PC-3 (cell line): ENCODE data around the gene GBP6. TPM values are rescaled to one million over a fixed set of nuclear protein-coding genes. Genes with fewer than 3 reads are reported as not detected.
A peak's percentile ranks its signal among the peaks of the same experiment; 100 is the strongest.
"Not testable (repeated sequence)": the region's sequence is repeated elsewhere in the genome, so short reads cannot be mapped to it uniquely, and the experiment has no call there.

Experiments
- ATAC-seq: fragments of 200-7000 bp; cut with Tn5 transposase; 2 replicates; pipeline ENCODE4 v1.9.1; 2020; ENCODE audit warnings: mild to moderate bottlenecking, moderate library complexity
- BruUV-seq: library from RNA; stranded (reverse); fragments of 400-500 nt; replicated peaks from 2 replicates; lab custom pipeline; 2021; lab: Mats Ljungman, UMichigan
- CTCF ChIA-PET: fragments of 300-600 bp; sonication (Branson Sonifier 250); formaldehyde crosslinking; loops from one replicate; lab custom pipeline; 2022; ENCODE audit warnings: antibody characterized with exemption; lab: Charles Lee
- POLR2A ChIA-PET: fragments of 300-600 bp; sonication (Branson Sonifier 250); formaldehyde crosslinking; loops from one replicate; lab custom pipeline; 2022; ENCODE audit warnings: antibody characterized with exemption; ENCODE audit not compliant: unreplicated experiment; lab: Charles Lee
- DNase-seq: peaks from one replicate; pipeline ENCODE4 v3.0.0-alpha.2; 2015
- H2AFZ ChIP-seq: fragments of 300-600 bp; sonication (generic); 2 replicates; pipeline ENCODE4 v1.6.0; 2016; ENCODE audit warnings: antibody characterized with exemption, low read length
- H3F3A ChIP-seq: fragments of 300-600 bp; sonication (generic); one replicate; pipeline ENCODE4 v1.6.0; 2017; ENCODE audit warnings: antibody characterized with exemption, low read length, control low read depth, mild to moderate bottlenecking; ENCODE audit not compliant: unreplicated experiment
- H3K27ac ChIP-seq: fragments of 300-600 bp; sonication (generic); 2 replicates; pipeline ENCODE4 v1.5.1; 2016; ENCODE audit warnings: mild to moderate bottlenecking, low read length
- H3K27me3 ChIP-seq: fragments of 300-600 bp; sonication (generic); 2 replicates; pipeline ENCODE4 v1.6.1; 2016; ENCODE audit warnings: low read length, mixed read lengths
- H3K36me3 ChIP-seq: fragments of 300-600 bp; sonication (generic); 2 replicates; pipeline ENCODE4 v1.6.1; 2016; ENCODE audit warnings: low read depth, mixed run types, low read length, mixed read lengths
- H3K4me1 ChIP-seq: fragments of 300-600 bp; sonication (generic); 2 replicates; pipeline ENCODE4 v1.5.1; 2016; ENCODE audit warnings: low read length; ENCODE audit not compliant: insufficient read depth
- H3K4me2 ChIP-seq: fragments of 300-600 bp; sonication (generic); 2 replicates; pipeline ENCODE4 v1.6.0; 2016; ENCODE audit warnings: low read length
- H3K4me3 ChIP-seq: fragments of 300-600 bp; sonication (generic); 2 replicates; pipeline ENCODE4 v1.5.1; 2016; ENCODE audit warnings: mild to moderate bottlenecking, low read length, mixed read lengths
- H3K79me2 ChIP-seq: fragments of 300-600 bp; sonication (generic); 2 replicates; pipeline ENCODE4 v1.6.1; 2017; ENCODE audit warnings: low read length, mixed read lengths
- H3K9ac ChIP-seq: fragments of 300-600 bp; sonication (generic); 2 replicates; pipeline ENCODE4 v1.6.0; 2016; ENCODE audit warnings: mild to moderate bottlenecking, low read length
- H3K9me2 ChIP-seq: fragments of 300-600 bp; sonication (generic); replicated peaks from 2 replicates; pipeline ENCODE4 v1.6.1; 2016; ENCODE audit warnings: mixed run types, low read length, mixed read lengths
- H3K9me3 ChIP-seq: fragments of 300-600 bp; sonication (generic); 2 replicates; pipeline ENCODE4 v1.6.1; 2016; ENCODE audit warnings: low read length, mixed read lengths
- H4K20me1 ChIP-seq: fragments of 300-600 bp; sonication (generic); 2 replicates; pipeline ENCODE4 v1.6.1; 2016; ENCODE audit warnings: low read length, mixed read lengths
- CTCF ChIP-seq: fragments of 300-600 bp; sonication (generic); conservative IDR thresholded peaks from 2 replicates; pipeline ENCODE4 v1.5.1; 2017; ENCODE audit warnings: antibody characterized with exemption, low read depth, mild to moderate bottlenecking, low read length
- EZH2 ChIP-seq: fragments of 300-600 bp; sonication (generic); IDR thresholded peaks from one replicate; pipeline ENCODE4 v1.6.1; 2017; ENCODE audit warnings: antibody characterized with exemption, mild to moderate bottlenecking, low read length; ENCODE audit not compliant: unreplicated experiment
- EZH2phosphoT487 ChIP-seq: fragments of 300-600 bp; sonication (generic); IDR thresholded peaks from 2 replicates; pipeline ENCODE4 v1.6.1; 2018; ENCODE audit warnings: mild to moderate bottlenecking, antibody characterized with exemption, low read length, borderline replicate concordance
- intact Hi-C: fragments of 100-400 bp; cut with micrococcal nuclease; formaldehyde crosslinking; loops from 2 replicates; pipeline ENCODE4 v1.9.0; 2023
- total RNA-seq: library from RNA; depleted of rRNA; stranded (reverse); fragments of >200 nt; gene quantifications from 2 replicates; pipeline ENCODE4 v1.2.3, GENCODE V29; 2014

GBP6 gene
- total RNA-seq, 1 experiment from 2014 or later: 0.40 TPM

- H3K27me3 ChIP-seq: no peaks in the 10 kb centered on the region
- TF ChIP-seq CTCF (no peak), EZH2 (no peak), EZH2phosphoT487 (no peak)
- H3K9ac ChIP-seq: no peak overlapping the region
- no peaks in the 10 kb centered on the region for H3K9me2 ChIP-seq
- H3K79me2 ChIP-seq: no peaks in the 10 kb centered on the region
- DNase-seq: no peak
- H3K4me1 ChIP-seq: no peaks in the 10 kb centered on the region
- no peak overlapping the region for H2AFZ ChIP-seq
- H3K9me3 ChIP-seq: no peaks in the 10 kb centered on the region
- POLR2A ChIA-PET: no interaction called here
- no TSS peak for BruUV-seq
- intact Hi-C loops: no loop called here
- H3F3A ChIP-seq: no peaks in the 10 kb centered on the region
- H3K27ac ChIP-seq: no peak overlapping the region
- no peak overlapping the region for H3K4me2 ChIP-seq
- no peak overlapping the region for H3K4me3 ChIP-seq
- no peaks in the 10 kb centered on the region for H4K20me1 ChIP-seq
- no peaks in the 10 kb centered on the region for H3K36me3 ChIP-seq
- CTCF ChIA-PET: no interaction called here
- no peak for ATAC-seq
Measured at GRCh38 chr1:89396902-89397301, 33.0 kb downstream of the GBP6 start.

- Histone ChIP-seq H2AFZ (no peak overlapping the region), H3K27me3 (no peaks in the 10 kb centered on the region), H3K9ac (no peak overlapping the region), H3K4me3 (no peak overlapping the region), H3K9me3 (no peaks in the 10 kb centered on the region), H3K4me2 (no peak overlapping the region), H3K79me2 (no peaks in the 10 kb centered on the region), H3K36me3 (no peaks in the 10 kb centered on the region), H3K4me1 (no peaks in the 10 kb centered on the region), H3K9me2 (no peaks in the 10 kb centered on the region), H4K20me1 (no peaks in the 10 kb centered on the region), H3K27ac (no peak overlapping the region), H3F3A (no peaks in the 10 kb centered on the region)
- intact Hi-C loops: no loop called here
- ATAC-seq (no peak), DNase-seq (no peak)
- CTCF ChIA-PET: no interaction called here
- no peak for TF ChIP-seq EZH2
- TF ChIP-seq EZH2phosphoT487: no peak
- TF ChIP-seq CTCF: peak; percentile 31; the same call in 1 of the 2 replicates
- BruUV-seq: no TSS peak
- POLR2A ChIA-PET: no interaction called here
Measured at GRCh38 chr1:89405275-89405929, 41.5 kb downstream of the GBP6 start.

GRCh38 chr1:89407360-89407759 is 43.5 kb downstream of the GBP6 start:
- H2AFZ ChIP-seq: no peak overlapping the region
- H4K20me1 ChIP-seq: no peaks in the 10 kb centered on the region
- no peak overlapping the region for H3K4me3 ChIP-seq
- H3K79me2 ChIP-seq: no peaks in the 10 kb centered on the region
- no peak for DNase-seq
- no peak for TF ChIP-seq EZH2phosphoT487
- TF ChIP-seq CTCF: no peak
- no peaks in the 10 kb centered on the region for H3K27me3 ChIP-seq
- POLR2A ChIA-PET: no interaction called here
- H3F3A ChIP-seq: no peaks in the 10 kb centered on the region
- no peak overlapping the region for H3K4me2 ChIP-seq
- no peak; the same call in 1 of the 2 replicates for ATAC-seq
- no peak overlapping the region for H3K27ac ChIP-seq
- no peaks in the 10 kb centered on the region for H3K4me1 ChIP-seq
- CTCF ChIA-PET: no interaction called here
- H3K9me3 ChIP-seq: no peaks in the 10 kb centered on the region
- no TSS peak for BruUV-seq
- H3K36me3 ChIP-seq: no peaks in the 10 kb centered on the region
- H3K9me2 ChIP-seq: no peaks in the 10 kb centered on the region
- intact Hi-C loops: no loop called here
- no peak overlapping the region for H3K9ac ChIP-seq

GRCh38 chr1:89407768-89408167 is 43.9 kb downstream of the GBP6 start:
- H3K4me3 ChIP-seq, H2AFZ ChIP-seq, H3K36me3 ChIP-seq, H3K9me3 ChIP-seq, H3K27me3 ChIP-seq, ATAC-seq, H3K9me2 ChIP-seq, H3K27ac ChIP-seq, H4K20me1 ChIP-seq, H3K9ac ChIP-seq, H3K4me2 ChIP-seq, CTCF ChIA-PET, intact Hi-C loops, H3K4me1 ChIP-seq, BruUV-seq, DNase-seq, POLR2A ChIA-PET, H3K79me2 ChIP-seq, H3F3A ChIP-seq: not testable (repeated sequence)
